GM19099 (cell line): ENCODE results near the gene EGFR.

Source experiments
- POLR2A ChIP-seq: IDR thresholded peaks from 3 replicates; pipeline ENCODE4 v1.6.1; 2011; ENCODE audit warnings: low read depth; ENCODE audit not compliant: insufficient read length; ENCODE audit errors: extremely low read depth

Gene EGFR

DNA sequence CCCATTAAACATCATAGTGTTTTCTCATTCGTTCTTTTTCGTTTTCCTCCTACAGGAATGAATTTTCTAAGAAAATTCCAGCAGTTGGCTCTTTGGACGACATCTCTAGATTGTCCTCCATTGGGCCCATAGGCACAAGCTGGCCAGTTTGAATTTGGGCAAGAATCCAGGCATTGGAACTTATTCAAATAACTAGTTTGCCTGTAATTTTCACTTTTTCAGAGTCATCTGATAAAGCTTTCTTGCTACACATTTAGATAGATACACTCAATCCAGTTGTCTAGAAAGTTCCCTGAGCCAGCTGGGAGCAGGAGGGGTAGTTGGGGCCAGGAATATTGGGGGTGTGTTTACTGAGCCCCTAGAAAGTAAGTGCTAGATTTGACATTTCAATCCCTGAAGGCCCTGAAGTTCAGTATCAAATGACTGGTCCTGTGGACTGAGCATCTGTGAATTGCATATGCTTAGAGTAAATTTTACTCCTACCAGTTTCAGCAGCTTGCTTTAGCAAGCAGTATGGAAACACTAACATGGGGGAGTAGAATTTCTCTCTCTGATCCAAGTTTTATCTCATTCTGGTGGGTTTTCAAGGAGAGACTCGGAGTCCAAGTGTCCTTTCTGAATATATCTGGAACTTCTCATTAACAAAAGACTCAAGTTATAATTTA is 5.2 kb downstream of the EGFR start:
- no peak for TF ChIP-seq POLR2A

- no peak for TF ChIP-seq POLR2A
These were observed 6.0 kb downstream of the EGFR start for GRCh38 chr7:55024776-55025175.

GRCh38 chr7:55026086-55026790 is 7.4 kb downstream of the EGFR start:
- no peak for TF ChIP-seq POLR2A

DNA sequence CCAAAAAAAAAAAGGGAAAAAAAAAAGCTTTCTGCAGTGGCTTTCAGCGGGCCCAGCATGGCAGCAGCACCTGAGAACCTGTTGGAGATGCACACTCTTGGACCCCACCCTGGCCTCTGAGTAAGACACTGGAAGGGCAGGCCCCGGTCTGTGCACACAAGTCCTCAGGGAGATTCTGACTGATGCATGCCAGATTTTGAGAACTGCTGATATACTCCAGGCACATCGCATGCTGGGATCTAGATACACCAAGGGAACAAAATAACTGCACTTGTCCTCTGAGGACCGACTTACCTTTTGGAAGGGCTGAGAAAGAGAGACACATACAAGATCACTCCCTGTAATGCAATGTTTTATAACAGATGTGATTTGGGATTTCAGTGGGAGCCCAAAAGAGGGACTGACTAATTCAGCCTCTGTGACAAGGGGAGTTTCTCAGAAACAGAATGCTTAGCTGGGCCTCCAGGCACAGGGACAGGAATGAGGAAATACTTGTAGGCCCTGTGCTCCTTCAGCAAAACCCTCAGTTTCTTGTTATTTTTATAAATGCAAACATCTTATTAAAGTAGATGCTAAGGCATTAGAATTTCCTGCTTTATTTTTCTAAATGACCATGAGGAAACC is 8.2 kb downstream of the EGFR start:
- TF ChIP-seq POLR2A = no peak

- TF ChIP-seq POLR2A = no peak
These were observed 9.2 kb downstream of the EGFR start for GRCh38 chr7:55028011-55028410.

DNA sequence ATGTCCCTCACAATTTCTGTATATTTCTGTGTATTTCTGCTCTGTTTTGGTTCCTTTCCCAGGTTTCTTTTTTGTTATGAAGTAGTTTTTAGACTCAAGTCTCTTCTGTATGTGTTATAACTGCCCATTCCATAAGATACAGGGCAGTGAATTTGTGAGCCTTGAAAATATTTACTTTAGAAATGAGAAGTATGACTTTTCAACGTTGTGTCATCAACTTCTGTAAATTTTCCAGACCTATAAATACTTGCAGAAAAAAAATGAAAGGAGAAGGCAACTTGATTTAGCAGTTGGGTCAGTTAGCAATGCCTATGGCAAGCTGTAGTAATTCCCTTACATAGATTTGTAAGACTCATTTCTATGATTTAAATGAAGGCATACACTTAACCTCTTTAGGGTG is 11.5 kb downstream of the EGFR start:
- TF ChIP-seq POLR2A = no peak

- no peak for TF ChIP-seq POLR2A
These were observed 12.3 kb downstream of the EGFR start for GRCh38 chr7:55031075-55031474.

DNA sequence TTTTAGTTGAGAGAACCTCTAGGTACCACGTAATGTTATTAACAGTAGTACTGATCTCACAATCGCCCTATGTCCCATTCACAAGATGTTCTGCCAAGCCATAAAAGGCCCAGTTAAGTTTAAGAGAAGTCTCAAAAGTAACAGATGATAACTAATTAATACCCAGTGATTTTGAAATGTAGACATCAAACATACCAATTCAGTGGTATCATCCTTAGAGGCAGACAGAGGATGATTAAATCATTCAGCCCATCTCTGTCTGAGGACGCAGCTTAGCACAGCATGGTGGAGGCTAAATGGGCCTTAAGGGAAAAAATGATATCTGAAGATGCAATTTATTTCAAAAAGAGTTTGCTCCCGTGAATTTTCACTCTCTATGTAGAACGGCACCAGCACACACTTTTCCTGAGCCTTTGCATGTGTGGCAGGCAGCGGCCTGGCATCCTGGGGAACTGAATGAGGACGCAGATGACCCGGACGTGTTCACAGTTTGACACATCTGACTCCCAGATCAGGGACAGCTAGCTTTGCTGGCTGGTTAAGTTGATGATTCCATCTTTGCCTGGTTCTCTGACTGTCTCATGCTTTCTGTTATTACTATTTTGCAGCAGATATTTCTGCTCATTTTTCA is 13.4 kb downstream of the EGFR start:
- TF ChIP-seq POLR2A = no peak

DNA sequence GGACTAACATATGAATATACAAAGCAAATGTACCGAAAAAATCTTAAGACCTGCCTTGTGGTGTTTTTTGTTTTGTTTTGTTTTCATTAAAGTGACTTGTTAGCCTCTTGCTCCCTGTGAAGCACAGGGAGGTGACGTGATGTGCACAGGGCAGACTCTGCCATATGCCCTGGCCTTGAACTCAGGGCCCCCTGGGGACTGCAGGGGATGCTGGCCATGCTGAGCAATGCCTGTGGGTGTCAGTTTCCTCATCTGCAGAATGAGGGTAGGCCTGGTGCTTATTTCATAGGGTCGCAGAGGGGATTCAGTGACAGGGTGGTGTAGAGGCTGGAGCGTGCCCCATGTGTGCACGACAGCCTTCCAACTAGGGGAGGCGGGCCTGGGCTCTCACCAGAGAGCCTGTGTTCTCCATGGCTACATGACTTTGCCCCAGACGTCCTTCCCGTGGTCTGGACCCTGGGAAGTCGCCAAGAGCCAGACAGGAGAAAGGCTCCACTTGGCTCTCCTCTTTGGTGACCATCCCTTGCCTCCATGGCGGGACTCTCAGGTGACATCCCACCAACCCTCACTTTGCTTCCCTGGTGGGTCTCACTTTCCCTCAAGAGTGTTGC is 14.5 kb downstream of the EGFR start:
- no peak for TF ChIP-seq POLR2A

GRCh38 chr7:55034776-55035175 is 16.0 kb downstream of the EGFR start:
- TF ChIP-seq POLR2A = no peak

- TF ChIP-seq POLR2A = no peak
These were observed 18.3 kb downstream of the EGFR start for GRCh38 chr7:55036950-55037736.

DNA sequence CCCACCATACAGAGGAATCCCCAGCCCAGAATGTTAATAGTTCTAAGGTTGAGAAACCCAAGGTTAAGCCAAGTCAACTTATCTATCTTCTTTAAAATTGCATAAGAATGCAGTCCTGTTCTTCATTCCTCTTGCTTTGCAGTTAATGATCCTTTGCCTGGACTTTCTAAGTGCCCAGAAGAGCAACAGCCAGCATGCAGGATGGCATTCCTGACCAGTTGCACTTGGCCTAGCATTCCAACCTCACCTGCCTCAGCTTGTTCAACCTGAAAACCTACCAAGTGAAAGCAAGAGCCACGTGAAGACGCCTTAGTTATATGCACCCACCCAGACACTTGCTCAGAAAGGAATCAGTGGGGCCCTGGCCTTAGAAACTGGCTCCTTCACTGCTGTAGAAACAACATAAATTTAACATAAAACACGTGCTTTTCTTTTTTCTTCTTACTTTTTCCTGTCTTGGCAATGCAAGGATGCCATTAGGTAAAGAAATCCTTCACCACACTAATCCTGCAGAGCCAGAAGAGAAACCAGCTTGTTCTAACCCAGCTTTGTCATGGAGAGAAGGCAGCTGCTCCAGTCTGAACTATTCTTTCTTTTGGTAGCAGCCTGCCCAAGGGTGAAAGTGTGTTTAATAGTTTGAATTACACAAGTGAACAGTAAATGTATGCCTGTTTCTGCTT is 25.0 kb downstream of the EGFR start:
- TF ChIP-seq POLR2A = no peak

GRCh38 chr7:55044371-55044717 is 25.5 kb downstream of the EGFR start:
- no peak for TF ChIP-seq POLR2A

- TF ChIP-seq POLR2A = no peak
These were observed 26.0 kb downstream of the EGFR start for GRCh38 chr7:55044791-55045190.
